SW480 (cell line): Measurements from ENCODE around the gene AP2A2.
"Not testable (repeated sequence)": the region's sequence is repeated elsewhere in the genome, so short reads cannot be mapped to it uniquely, and the experiment has no call there.

ENCODE experiments used
- DNase-seq: peaks from one replicate; pipeline ENCODE4 v3.0.0-alpha.2; 2016; ENCODE audit warnings: low spot score

AP2A2 gene

GRCh38 chr11:975376-975775 is 49.7 kb downstream of the AP2A2 start:
- DNase-seq, result not testable (repeated sequence)

- peak; percentile 43 for DNase-seq
Observed at GRCh38 chr11:975827-976226, 50.2 kb downstream of the AP2A2 start.

GRCh38 chr11:976431-977160 is 50.9 kb downstream of the AP2A2 start:
- DNase-seq, result peak; percentile 91

- no peak for DNase-seq
Observed at GRCh38 chr11:977830-978720, 52.4 kb downstream of the AP2A2 start.

- no peak for DNase-seq
Observed at GRCh38 chr11:978781-979180, 53.1 kb downstream of the AP2A2 start.

- DNase-seq, result no peak
Observed at GRCh38 chr11:980438-981357, 55.0 kb downstream of the AP2A2 start.

- no peak for DNase-seq
Observed at GRCh38 chr11:981764-982163, 56.1 kb downstream of the AP2A2 start.

GRCh38 chr11:984546-984945 is 58.9 kb downstream of the AP2A2 start:
- DNase-seq, result no peak

GRCh38 chr11:985406-985805 is 59.7 kb downstream of the AP2A2 start:
- no peak for DNase-seq

- no peak for DNase-seq
Observed at GRCh38 chr11:985848-986247, 60.2 kb downstream of the AP2A2 start.

- no peak for DNase-seq
Observed at GRCh38 chr11:986270-986951, 60.7 kb downstream of the AP2A2 start.

- DNase-seq, result no peak
Observed at GRCh38 chr11:986952-987305, 61.3 kb downstream of the AP2A2 start.

- no peak for DNase-seq
Observed at GRCh38 chr11:987671-988070, 62.0 kb downstream of the AP2A2 start.

- DNase-seq, result no peak
Observed at GRCh38 chr11:990101-990500, 64.4 kb downstream of the AP2A2 start.

GRCh38 chr11:991034-991433 is 65.4 kb downstream of the AP2A2 start:
- no peak for DNase-seq

- no peak for DNase-seq
Observed at GRCh38 chr11:991711-992307, 66.1 kb downstream of the AP2A2 start.

- DNase-seq, result no peak
Observed at GRCh38 chr11:992577-992976, 66.9 kb downstream of the AP2A2 start.

- DNase-seq, result no peak
Observed at GRCh38 chr11:993632-994167, 68.0 kb downstream of the AP2A2 start.

- peak; percentile 20 for DNase-seq
Observed at GRCh38 chr11:995044-995751, 69.5 kb downstream of the AP2A2 start.

- no peak for DNase-seq
Observed at GRCh38 chr11:995752-996420, 70.2 kb downstream of the AP2A2 start.
